Measurements from ENCODE around the gene CEACAM18. TPM values are rescaled to one million over a fixed set of nuclear protein-coding genes. Genes with fewer than 3 reads are reported as not detected.
"Not testable (repeated sequence)": the region's sequence is repeated elsewhere in the genome, so short reads cannot be mapped to it uniquely, and the experiment has no call there.

Gene CEACAM18
- total RNA-seq, 4 donors from 2014 or later: not detected

DNA sequence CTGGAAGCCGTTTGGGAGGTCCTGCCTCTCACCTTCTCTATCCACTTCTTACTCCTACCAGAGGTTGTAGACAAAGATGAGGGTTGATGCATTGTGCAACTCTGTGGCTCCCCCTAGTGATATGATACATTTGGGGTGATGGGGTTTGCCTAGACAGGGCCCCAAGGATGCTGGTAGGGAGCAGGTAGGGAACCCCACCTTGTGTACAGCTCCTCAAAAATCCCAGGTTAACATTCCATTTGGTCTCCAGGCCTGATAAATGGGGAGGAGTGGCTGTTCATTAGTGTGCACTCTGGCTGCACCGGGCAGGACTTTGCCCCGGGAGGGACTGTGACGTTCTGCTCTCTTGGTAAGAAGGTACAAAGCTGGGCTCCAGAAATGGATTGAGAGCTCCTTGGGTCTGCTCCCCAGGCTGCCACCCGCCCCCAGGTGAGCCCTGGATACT is 39.3 kb upstream of the CEACAM18 start:
- peaks cover 0 to 12% (median 2%) of the 10 kb centered on the region in 3 donors for H3K4me1 ChIP-seq
- H3K27ac ChIP-seq: no peak overlapping the region
- DNase-seq: no peak
- TF ChIP-seq POLR2A (IDR thresholded peaks at IDR 0.05): no peak
- TF ChIP-seq, protein P1, sequence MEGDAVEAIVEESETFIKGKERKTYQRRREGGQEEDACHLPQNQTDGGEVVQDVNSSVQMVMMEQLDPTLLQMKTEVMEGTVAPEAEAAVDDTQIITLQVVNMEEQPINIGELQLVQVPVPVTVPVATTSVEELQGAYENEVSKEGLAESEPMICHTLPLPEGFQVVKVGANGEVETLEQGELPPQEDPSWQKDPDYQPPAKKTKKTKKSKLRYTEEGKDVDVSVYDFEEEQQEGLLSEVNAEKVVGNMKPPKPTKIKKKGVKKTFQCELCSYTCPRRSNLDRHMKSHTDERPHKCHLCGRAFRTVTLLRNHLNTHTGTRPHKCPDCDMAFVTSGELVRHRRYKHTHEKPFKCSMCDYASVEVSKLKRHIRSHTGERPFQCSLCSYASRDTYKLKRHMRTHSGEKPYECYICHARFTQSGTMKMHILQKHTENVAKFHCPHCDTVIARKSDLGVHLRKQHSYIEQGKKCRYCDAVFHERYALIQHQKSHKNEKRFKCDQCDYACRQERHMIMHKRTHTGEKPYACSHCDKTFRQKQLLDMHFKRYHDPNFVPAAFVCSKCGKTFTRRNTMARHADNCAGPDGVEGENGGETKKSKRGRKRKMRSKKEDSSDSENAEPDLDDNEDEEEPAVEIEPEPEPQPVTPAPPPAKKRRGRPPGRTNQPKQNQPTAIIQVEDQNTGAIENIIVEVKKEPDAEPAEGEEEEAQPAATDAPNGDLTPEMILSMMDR (IDR thresholded peaks at IDR 0.05): peak in 5 of 6 experiments; percentile 4 to 48 (median 33)
- WGBS, 2 donors: 19 to 44% methylated on average over 2 to 4 of the region's 5 CpGs
- no peaks in the 10 kb centered on the region for H3K9me3 ChIP-seq
- intact Hi-C loops (cut with DNase I): loop anchor here (10.0 kb wide), 1 partner anchor 104 kb away; no protein-coding TSS in a partner anchor
- H3K4me3 ChIP-seq: no peak overlapping the region
- peaks cover 0 to 80% (median 0%) of the 10 kb centered on the region in 4 donors for H3K27me3 ChIP-seq
- no peaks in the 10 kb centered on the region for H3K36me3 ChIP-seq

DNA sequence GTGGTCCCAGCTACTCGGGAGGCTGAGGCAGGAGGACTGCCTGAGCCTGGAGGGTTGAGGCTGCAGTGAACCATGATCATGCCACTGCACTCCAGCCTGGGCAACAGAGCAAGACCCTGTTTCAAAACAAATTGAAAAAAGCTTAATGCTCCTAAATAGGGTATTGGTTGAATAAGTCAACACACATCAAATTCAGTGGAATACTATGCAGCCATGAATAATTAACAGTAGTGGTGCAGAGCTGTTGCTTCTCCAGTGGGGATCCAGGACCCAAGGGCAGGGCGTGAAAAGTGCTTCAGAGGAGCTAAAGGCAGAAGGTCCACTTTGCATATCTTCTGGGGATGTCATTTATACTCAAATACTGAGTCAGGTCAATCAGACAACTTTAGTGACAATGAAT is 38.3 kb upstream of the CEACAM18 start:
- H3K27ac ChIP-seq: no peak overlapping the region
- TF ChIP-seq, protein P1 (IDR thresholded peaks at IDR 0.05): no peak
- TF ChIP-seq POLR2A (IDR thresholded peaks at IDR 0.05): no peak
- no peaks in the 10 kb centered on the region for H3K36me3 ChIP-seq
- 65 to 71% methylated on average over 2 of the region's 2 CpGs for WGBS, 2 donors
- intact Hi-C loops (cut with DNase I): no loop called here
- H3K9me3 ChIP-seq: no peaks in the 10 kb centered on the region
- no peak overlapping the region for H3K4me3 ChIP-seq
- H3K27me3 ChIP-seq: peaks cover 0 to 78% (median 0%) of the 10 kb centered on the region in 4 donors
- peaks cover 0 to 12% (median 2%) of the 10 kb centered on the region in 3 donors for H3K4me1 ChIP-seq
- DNase-seq: no peak

DNA sequence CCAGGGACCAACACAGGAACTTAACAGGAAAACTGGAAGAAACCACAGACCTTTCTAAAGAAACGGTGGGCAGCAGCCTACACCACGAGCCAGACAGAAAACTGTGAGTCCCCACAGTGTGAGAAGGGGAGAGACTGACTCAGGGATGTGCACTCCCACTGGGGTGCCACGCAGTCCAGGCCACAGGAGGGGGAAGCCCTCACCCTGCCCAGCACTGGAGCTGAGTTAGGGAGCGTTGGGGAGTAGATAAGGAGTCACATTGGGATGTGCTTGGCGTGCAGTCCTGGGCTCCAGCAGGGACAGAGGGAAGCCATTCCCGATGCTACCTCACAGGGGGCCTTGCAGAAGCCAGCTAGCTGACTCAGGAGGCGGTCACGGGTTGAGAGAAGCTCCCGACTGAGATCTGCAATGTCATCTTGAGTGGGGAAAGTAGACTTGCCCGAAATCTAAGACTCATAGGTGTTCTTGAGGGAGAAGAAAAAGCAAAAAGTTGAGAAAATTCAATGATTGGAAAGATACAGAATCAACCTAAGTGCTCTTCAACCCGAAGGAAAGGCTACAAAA is 37.4 kb upstream of the CEACAM18 start:
- peak overlapping the region in 1 of 4 donors; percentile 9 for H3K27ac ChIP-seq

GRCh38 chr19:51441410-51442390 is 36.6 kb upstream of the CEACAM18 start:
- TF ChIP-seq POLR2A (IDR thresholded peaks at IDR 0.05): no peak
- TF ChIP-seq, protein P1 (IDR thresholded peaks at IDR 0.05): no peak
- peaks cover 0 to 63% (median 0%) of the 10 kb centered on the region in 4 donors for H3K27me3 ChIP-seq
- H3K4me1 ChIP-seq: peaks cover 0 to 12% (median 2%) of the 10 kb centered on the region in 3 donors
- H3K36me3 ChIP-seq: no peaks in the 10 kb centered on the region
- intact Hi-C loops (cut with DNase I): no loop called here
- H3K4me3 ChIP-seq: peak overlapping the region in 1 of 4 donors; percentile 28
- no peaks in the 10 kb centered on the region for H3K9me3 ChIP-seq
- WGBS, 2 donors: 29 to 53% methylated on average over 24 to 31 of the region's 31 CpGs
- H3K27ac ChIP-seq: peak overlapping the region in 1 of 4 donors; percentile 9
- DNase-seq: no peak

More for the DNA sequence above, 37.4 kb upstream of the CEACAM18 start:
- DNase-seq: no peak
- peaks cover 0 to 12% (median 2%) of the 10 kb centered on the region in 3 donors for H3K4me1 ChIP-seq
- no peaks in the 10 kb centered on the region for H3K36me3 ChIP-seq
- TF ChIP-seq, protein P1 (IDR thresholded peaks at IDR 0.05): no peak
- TF ChIP-seq POLR2A (IDR thresholded peaks at IDR 0.05): no peak
- intact Hi-C loops (cut with DNase I): no loop called here
- peak overlapping the region in 1 of 4 donors; percentile 28 for H3K4me3 ChIP-seq
- no peaks in the 10 kb centered on the region for H3K9me3 ChIP-seq
- peaks cover 0 to 71% (median 0%) of the 10 kb centered on the region in 4 donors for H3K27me3 ChIP-seq
- 32 to 38% methylated on average over 10 of the region's 11 CpGs for WGBS, 2 donors

DNA sequence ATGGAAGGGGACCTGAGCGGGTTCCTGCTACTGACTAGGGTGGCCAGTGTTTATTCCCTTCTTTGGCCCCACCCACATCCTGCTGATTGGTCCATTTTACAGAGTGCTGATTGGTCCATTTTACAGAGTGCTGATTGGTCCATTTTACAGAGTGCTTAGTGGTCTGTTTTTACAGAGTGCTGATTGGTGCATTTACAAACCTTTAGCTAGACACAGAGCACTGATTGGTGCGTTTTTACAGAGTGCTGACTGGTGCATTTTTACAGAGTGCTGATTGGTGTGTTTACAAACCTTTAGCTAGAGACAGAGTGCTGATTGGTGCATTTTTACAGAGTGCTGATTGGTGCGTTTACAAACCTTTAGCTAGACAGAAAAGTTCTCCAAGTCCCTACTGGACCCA is 30.8 kb upstream of the CEACAM18 start:
- H3K4me3 ChIP-seq; H3K9me3 ChIP-seq; H3K27ac ChIP-seq; DNase-seq; H3K4me1 ChIP-seq; intact Hi-C loops (cut with DNase I); H3K36me3 ChIP-seq: not testable (repeated sequence)
- 76 to 96% methylated on average over 3 of the region's 3 CpGs for WGBS, 2 donors
- H3K27me3 ChIP-seq: peaks cover 0 to 20% (median 0%) of the 10 kb centered on the region in 4 donors
